Putamen (tissue), 1 donor: Measurements from ENCODE around the gene USP19.
A peak's percentile ranks its signal among the peaks of the same experiment; 100 is the strongest.

Experiments used
- DNase-seq: peaks from one replicate; pipeline ENCODE4 v3.0.0-alpha.2; 2016; ENCODE audit warnings: low spot score

Gene USP19

DNA sequence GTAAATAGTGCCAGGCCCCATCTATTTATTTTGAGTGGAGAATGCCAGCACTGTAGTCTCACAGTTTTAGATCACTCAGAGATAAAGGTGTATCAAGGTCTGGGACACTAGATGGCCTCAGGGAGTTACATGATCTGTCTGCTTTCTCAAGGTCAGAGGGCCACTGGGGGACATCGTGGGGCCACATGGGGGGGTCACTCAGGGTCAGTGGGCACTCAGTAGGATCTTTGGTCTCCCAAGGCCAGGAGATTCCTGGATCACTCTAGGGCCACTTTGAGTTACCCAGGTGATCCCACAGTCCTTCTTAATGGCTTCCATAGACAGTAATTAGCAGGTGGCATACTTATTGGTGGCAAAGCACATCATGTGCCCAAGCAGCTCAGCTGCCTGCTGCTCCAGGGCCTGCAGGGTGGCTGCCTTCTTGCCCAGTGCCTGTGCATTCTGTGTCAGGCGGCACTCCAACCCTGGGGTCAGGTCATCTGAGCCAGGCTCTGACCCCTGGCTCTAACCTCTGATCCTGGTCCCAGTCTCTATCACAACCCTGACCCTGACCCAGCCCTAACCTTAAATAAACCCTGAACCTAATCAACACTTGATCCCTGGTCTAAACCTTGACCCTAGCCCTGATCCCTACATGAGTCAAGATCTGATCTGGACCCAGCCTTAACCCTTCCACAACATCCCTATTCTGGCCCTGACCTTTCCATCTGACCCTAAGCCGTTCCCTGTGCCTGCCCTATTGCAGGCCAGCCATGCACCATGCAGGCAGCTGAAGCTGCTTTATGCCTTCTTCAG lies 14.0 kb upstream of the USP19 start:
- DNase-seq, result no peak

- DNase-seq, result peak; percentile 71
Measured at GRCh38 chr3:49133226-49133951, 12.8 kb upstream of the USP19 start.

GRCh38 chr3:49132437-49133225 lies 12.0 kb upstream of the USP19 start, which contains the start of gene LAMB2:
Gene LAMB2 (minus strand): TSS chr3:49133050. CDS start chr3:49132867, 183 bp downstream.
- peak; percentile 58 for DNase-seq

- no peak for DNase-seq
Measured at GRCh38 chr3:49132073-49132436, 11.4 kb upstream of the USP19 start.

GRCh38 chr3:49131576-49131975 lies 11.0 kb upstream of the USP19 start:
- no peak for DNase-seq

DNA sequence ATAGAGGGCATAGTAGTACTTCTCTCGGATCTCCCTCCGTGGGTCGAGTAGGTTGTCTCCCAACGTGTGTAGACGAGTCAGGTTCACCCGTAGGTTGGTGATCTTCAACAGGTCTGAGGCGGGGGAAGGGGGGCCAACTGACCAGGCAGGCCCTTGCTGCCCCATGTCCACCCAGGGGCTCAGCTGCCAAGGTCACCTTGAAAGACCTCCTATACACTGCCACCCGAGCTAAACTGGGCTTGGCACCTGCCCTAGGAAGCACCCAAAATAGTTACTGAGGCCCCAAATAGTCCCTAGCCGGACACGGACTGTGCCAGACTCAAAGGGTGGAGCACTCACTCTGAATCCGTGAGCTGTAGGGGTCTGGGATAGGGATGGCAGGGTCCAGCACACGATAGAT lies 10.4 kb upstream of the USP19 start:
- no peak for DNase-seq

GRCh38 chr3:49124991-49125670 lies 4.5 kb upstream of the USP19 start:
- peak; percentile 52 for DNase-seq

DNA sequence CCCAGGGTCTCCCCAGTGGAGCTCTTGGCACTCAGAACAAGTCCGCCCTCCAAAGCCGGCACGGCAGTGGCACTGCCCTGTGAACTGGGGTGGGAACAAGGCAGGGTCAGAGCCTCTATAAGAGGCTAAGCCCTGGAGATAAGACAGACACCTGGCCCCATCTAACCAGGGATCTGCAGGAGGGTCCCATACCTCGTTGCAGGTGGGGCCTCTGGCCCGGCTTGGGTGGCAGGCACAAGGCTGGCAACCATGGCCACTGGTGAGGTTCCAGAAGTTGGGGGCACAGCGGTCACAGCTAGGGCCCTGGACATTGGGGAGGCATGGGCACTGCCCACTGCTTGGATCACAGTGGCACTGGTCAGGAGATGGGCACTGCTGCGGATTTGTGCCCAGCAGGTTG lies 3.6 kb upstream of the USP19 start:
- DNase-seq, result no peak

- DNase-seq, result no peak
Measured at GRCh38 chr3:49123687-49124086, 3.1 kb upstream of the USP19 start.

- DNase-seq, result no peak
Measured at GRCh38 chr3:49122886-49123545, 2.4 kb upstream of the USP19 start.

GRCh38 chr3:49122451-49122850 lies 1.8 kb upstream of the USP19 start:
- no peak for DNase-seq

DNA sequence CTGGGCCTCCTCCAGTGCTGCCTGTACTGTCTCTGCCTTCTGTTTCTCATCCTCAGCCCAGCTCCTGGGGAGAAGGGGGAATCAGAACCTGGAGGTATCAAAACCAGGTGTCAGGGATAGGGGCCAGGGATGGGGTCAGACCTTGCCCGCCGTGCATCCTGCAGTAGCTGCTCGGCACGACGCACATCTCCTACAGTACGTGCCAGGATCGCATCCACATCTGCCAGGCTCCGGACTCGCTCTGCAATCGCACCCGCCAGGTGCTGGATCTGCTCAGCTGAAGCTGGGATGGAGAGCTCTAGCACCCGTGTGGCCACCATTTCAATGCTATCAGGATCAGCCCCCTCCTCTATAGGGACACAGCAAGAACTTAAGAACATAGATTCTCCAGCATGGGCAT lies 1.4 kb upstream of the USP19 start:
- DNase-seq, result no peak

DNA sequence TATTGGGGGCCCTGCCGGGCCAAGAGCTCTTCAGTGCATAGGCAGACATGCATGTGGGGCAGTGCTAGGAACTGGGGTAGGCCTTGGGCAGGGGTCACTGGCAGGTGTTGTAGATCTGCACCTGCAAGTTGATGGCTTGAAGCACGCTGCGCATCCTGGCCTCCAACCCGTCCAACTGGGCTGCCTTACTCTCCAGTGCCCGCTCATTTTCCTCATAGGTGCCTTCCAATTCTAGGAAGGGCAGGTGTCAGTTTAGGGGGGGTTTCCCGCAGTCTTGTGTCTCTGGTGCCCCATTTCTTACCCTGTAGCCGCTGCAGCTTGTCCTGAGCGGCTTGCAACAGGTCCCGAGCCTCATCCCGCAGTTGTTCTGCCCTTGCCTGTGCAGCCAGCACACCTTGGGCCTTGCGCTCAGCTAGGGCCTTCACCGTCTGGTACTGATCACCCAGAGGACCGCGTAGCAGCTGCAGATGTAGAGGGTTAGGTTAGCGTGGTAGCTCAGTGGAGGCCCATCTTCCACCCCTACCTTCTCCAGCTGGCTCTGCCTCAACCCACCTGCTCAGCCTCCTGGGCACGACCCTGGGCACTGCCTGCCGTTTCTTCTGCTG lies 611 bp upstream of the USP19 start:
- DNase-seq, result no peak

DNA sequence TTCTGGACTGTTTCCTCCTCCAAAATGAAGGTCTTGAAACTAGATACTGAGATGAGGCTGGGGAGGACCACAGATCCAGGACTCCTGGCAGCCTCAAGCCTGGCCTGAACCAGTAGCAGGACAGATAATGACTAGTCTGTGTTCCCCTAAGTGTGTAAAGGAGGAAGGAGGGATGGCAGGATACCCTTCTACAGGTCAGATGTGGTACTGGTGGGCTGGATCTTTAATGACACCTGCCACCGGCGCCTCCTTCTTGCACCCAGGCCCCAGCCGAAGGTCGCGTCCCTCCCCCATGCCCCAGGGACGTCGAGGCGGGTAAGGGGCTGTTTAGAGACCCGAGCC lies 556 bp downstream of the USP19 start:
- DNase-seq, result no peak

- DNase-seq, result no peak
Measured at GRCh38 chr3:49119439-49119838, 1.2 kb downstream of the USP19 start.

DNA sequence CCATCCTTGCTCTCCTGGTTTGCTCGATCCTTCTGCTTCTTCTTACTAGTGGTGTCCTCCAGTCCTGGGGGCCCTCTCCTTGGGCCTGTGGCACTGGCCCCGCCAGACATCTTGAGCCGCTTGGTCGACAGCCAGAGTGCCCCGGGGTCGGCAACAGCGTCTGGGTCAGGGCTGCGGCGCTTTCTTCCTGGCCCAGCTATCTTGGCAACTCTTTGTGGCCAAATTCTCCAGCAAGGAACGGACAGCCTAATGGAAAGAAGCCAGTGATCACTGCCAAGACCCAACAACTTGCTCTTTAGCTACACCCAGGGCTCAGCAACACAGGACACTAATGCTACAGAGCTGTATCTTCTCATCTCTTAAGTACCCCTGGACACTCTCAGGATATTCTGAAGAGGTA lies 1.6 kb downstream of the USP19 start:
- no peak for DNase-seq

GRCh38 chr3:49112262-49112661 lies 8.4 kb downstream of the USP19 start:
- DNase-seq, result no peak

DNA sequence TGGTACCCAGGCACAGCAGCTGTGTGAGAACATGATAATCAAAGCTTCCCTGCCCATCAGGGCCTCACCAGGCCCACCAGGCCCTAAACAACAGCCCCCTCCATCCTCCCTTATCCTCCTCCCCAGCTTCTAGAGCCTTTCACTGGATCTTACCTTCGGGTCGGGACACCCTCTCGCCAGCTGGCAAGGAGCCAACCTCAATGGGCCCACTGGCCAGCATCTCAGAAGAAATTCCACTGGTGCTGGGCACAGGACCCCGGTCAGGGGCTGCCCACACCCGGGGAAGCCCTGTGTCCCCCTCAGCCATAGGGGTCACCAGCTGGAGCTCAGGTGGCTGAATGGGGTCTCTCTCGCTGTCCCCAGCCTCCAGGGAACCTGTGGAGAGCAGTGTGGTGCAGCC lies 9.3 kb downstream of the USP19 start:
- DNase-seq, result no peak

- DNase-seq, result no peak
Measured at GRCh38 chr3:49110780-49111179, 9.8 kb downstream of the USP19 start.

GRCh38 chr3:49108346-49108745 lies 12.3 kb downstream of the USP19 start:
- no peak for DNase-seq
